ENCODE data around the gene SYT11.

Gene SYT11

GRCh38 chr1:155913969-155914757 is 54.8 kb downstream of the SYT11 start:
- Histone ChIP-seq H3K9me3 (ENCODE audit: insufficient read depth, low read length, severe bottlenecking) (no peaks in the 10 kb centered on the region), H3K4me3 (ENCODE audit: low read depth in 1 of 2, low read length in 2 of 2) (no peak overlapping the region), H3K27me3 (ENCODE audit: insufficient read depth, low read length, poor library complexity) (no peaks in the 10 kb centered on the region), H3K9ac (ENCODE audit: low read depth, low read length) (no peak overlapping the region), H3K4me2 (ENCODE audit: insufficient read depth, low read length) (no peak overlapping the region), H3K4me1 (ENCODE audit: insufficient read depth, low read length) (peaks cover 25% of the 10 kb centered on the region), H3K79me2 (ENCODE audit: insufficient read depth, low read length) (peaks cover 20% of the 10 kb centered on the region), H4K20me1 (ENCODE audit: insufficient read depth, low read length) (no peaks in the 10 kb centered on the region), H3K27ac (ENCODE audit: low read length) (no peak overlapping the region), H3K36me3 (ENCODE audit: insufficient read depth, low read length) (peaks cover 79% of the 10 kb centered on the region), H2AFZ (ENCODE audit: low read depth, low read length) (no peak overlapping the region)
- TF ChIP-seq, protein P1, sequence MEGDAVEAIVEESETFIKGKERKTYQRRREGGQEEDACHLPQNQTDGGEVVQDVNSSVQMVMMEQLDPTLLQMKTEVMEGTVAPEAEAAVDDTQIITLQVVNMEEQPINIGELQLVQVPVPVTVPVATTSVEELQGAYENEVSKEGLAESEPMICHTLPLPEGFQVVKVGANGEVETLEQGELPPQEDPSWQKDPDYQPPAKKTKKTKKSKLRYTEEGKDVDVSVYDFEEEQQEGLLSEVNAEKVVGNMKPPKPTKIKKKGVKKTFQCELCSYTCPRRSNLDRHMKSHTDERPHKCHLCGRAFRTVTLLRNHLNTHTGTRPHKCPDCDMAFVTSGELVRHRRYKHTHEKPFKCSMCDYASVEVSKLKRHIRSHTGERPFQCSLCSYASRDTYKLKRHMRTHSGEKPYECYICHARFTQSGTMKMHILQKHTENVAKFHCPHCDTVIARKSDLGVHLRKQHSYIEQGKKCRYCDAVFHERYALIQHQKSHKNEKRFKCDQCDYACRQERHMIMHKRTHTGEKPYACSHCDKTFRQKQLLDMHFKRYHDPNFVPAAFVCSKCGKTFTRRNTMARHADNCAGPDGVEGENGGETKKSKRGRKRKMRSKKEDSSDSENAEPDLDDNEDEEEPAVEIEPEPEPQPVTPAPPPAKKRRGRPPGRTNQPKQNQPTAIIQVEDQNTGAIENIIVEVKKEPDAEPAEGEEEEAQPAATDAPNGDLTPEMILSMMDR (IDR thresholded peaks at IDR 0.05; ENCODE audit: borderline replicate concordance, extremely low read depth, low read length, poor library complexity, severe bottlenecking) = no peak
- no peak for TF ChIP-seq EZH2 (IDR thresholded peaks at IDR 0.05; ENCODE audit: borderline replicate concordance, low read depth, low read length, severe bottlenecking)
- ATAC-seq (ENCODE audit: insufficient read depth, low read depth) = no peak
- DNase-seq = no peak

DNA sequence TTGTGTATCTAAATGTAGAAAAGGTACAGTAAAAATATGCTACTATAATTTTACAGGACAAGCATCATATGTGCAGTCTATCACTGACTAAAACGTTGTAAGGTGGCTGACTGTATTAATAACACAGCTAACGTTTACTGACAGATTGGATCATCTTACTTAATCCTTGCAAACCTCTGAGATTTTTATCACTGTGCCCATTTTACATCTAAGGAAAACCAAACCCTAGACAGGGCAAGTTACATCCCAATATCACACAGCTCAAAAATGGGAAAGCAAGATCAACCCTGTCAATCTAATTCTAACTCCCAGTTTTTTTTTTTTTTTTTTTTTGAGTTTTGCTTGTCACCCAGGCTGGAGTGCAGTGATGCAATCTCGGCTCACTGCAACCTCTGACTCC is 59.3 kb downstream of the SYT11 start:
- Histone ChIP-seq H3K4me2 (ENCODE audit: insufficient read depth, low read length) (no peak overlapping the region), H3K9me3 (ENCODE audit: insufficient read depth, low read length, severe bottlenecking) (no peaks in the 10 kb centered on the region), H3K4me3 (ENCODE audit: low read depth in 1 of 2, low read length in 2 of 2) (no peak overlapping the region), H3K27ac (ENCODE audit: low read length) (no peak overlapping the region), H3K9ac (ENCODE audit: low read depth, low read length) (no peak overlapping the region), H3K79me2 (ENCODE audit: insufficient read depth, low read length) (peaks cover 14% of the 10 kb centered on the region), H3K36me3 (ENCODE audit: insufficient read depth, low read length) (peaks cover 94% of the 10 kb centered on the region), H3K27me3 (ENCODE audit: insufficient read depth, low read length, poor library complexity) (no peaks in the 10 kb centered on the region), H3K4me1 (ENCODE audit: insufficient read depth, low read length) (no peaks in the 10 kb centered on the region), H4K20me1 (ENCODE audit: insufficient read depth, low read length) (peaks cover 13% of the 10 kb centered on the region; the same call in 1 of the 2 replicates), H2AFZ (ENCODE audit: low read depth, low read length) (no peak overlapping the region)
- ATAC-seq (ENCODE audit: insufficient read depth, low read depth) (no peak), DNase-seq (no peak)
- TF ChIP-seq, protein P1 (IDR thresholded peaks at IDR 0.05; ENCODE audit: borderline replicate concordance, extremely low read depth, low read length, poor library complexity, severe bottlenecking) = no peak
- TF ChIP-seq EZH2 (IDR thresholded peaks at IDR 0.05; ENCODE audit: borderline replicate concordance, low read depth, low read length, severe bottlenecking) = no peak

- no peak overlapping the region for H2AFZ ChIP-seq (ENCODE audit: low read depth, low read length)
- no peaks in the 10 kb centered on the region for H3K4me1 ChIP-seq (ENCODE audit: insufficient read depth, low read length)
- H3K4me2 ChIP-seq (ENCODE audit: insufficient read depth, low read length) = no peak overlapping the region
- peaks cover 13% of the 10 kb centered on the region; the same call in 1 of the 2 replicates for H4K20me1 ChIP-seq (ENCODE audit: insufficient read depth, low read length)
- H3K9me3 ChIP-seq (ENCODE audit: insufficient read depth, low read length, severe bottlenecking) = no peaks in the 10 kb centered on the region
- H3K4me3 ChIP-seq (ENCODE audit: low read depth in 1 of 2, low read length in 2 of 2) = no peak overlapping the region
- H3K9ac ChIP-seq (ENCODE audit: low read depth, low read length) = no peak overlapping the region
- DNase-seq (no peak), ATAC-seq (ENCODE audit: insufficient read depth, low read depth) (no peak)
- H3K79me2 ChIP-seq (ENCODE audit: insufficient read depth, low read length) = peaks cover 14% of the 10 kb centered on the region
- no peaks in the 10 kb centered on the region for H3K27me3 ChIP-seq (ENCODE audit: insufficient read depth, low read length, poor library complexity)
- TF ChIP-seq EZH2 (IDR thresholded peaks at IDR 0.05; ENCODE audit: borderline replicate concordance, low read depth, low read length, severe bottlenecking) = no peak
- TF ChIP-seq, protein P1 (IDR thresholded peaks at IDR 0.05; ENCODE audit: borderline replicate concordance, extremely low read depth, low read length, poor library complexity, severe bottlenecking) = no peak
- peaks cover 94% of the 10 kb centered on the region for H3K36me3 ChIP-seq (ENCODE audit: insufficient read depth, low read length)
- H3K27ac ChIP-seq (ENCODE audit: low read length) = no peak overlapping the region
Observed at GRCh38 chr1:155919801-155920200, 60.4 kb downstream of the SYT11 start.

Measured in DND-41 (cell line).